SK-N-SH treated with all-trans-retinoic acid at 6 μM for 48 hours (cell line): ENCODE measurements around the gene FABP3.

Source experiments
- CSRNP3 ChIP-seq: fragments of 250-450 bp; sonication (Bioruptor Pico); IDR thresholded peaks from 2 replicates; pipeline ENCODE4 v1.5.1; 2021; ENCODE audit warnings: mild to moderate bottlenecking, moderate library complexity
- RARB ChIP-seq: fragments of 250-450 bp; sonication (Bioruptor Pico); IDR thresholded peaks from 2 replicates; pipeline ENCODE4 v1.8.0; 2021; ENCODE audit warnings: mild to moderate bottlenecking, moderate library complexity
- SNAI2 ChIP-seq: fragments of 250-450 bp; sonication (Bioruptor Pico); IDR thresholded peaks from 2 replicates; pipeline ENCODE4 v1.5.0; 2020; ENCODE audit warnings: mild to moderate bottlenecking, moderate library complexity
- ZNF565 ChIP-seq: fragments of 450-650 bp; formaldehyde crosslinking; conservative IDR thresholded peaks from 2 replicates; pipeline ENCODE4 v1.5.0; 2020; ENCODE audit warnings: low read depth, mild to moderate bottlenecking, moderate library complexity
- ZNF70 ChIP-seq: fragments of 450-650 bp; formaldehyde crosslinking; IDR thresholded peaks from 2 replicates; pipeline ENCODE4 v1.5.0; 2020; ENCODE audit warnings: mild to moderate bottlenecking, moderate library complexity
- TF ChIP-seq, protein P1 (sequence below): fragments of 250-450 bp; sonication (Bioruptor Pico); IDR thresholded peaks from 2 replicates; pipeline ENCODE4 v1.5.1; 2020; ENCODE audit warnings: low read depth, mild to moderate bottlenecking, moderate library complexity
- TF ChIP-seq, protein P2 (sequence below): fragments of 250-450 bp; sonication (Bioruptor Pico); IDR thresholded peaks from 2 replicates; pipeline ENCODE4 v1.8.0; 2020; ENCODE audit warnings: mild to moderate bottlenecking, moderate library complexity, borderline replicate concordance

DNA sequence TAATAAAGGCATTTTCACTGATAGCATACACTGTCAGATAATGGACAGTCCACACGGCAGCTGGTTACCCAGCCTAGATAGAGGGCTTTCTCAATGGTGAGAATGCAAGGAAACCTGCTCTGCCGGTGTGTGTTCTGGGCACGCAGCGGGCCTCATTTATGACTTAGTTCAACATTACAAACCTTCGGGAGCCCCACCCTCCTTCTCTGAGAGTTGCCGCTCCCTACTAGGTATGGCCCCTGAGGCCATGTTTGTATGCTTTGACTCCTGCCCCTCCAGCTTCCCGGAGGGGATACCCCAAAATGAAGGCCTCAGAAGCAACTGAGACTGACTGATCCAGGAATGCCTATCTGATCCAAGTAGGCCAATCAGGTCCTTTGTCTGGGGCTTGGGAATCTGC, 17.2 kb upstream of the FABP3 start:
- TF ChIP-seq ZNF565 (CRISPR knock-in tag) (no peak), RARB (CRISPR knock-in tag) (no peak), CSRNP3 (CRISPR knock-in tag) (no peak), ZNF70 (CRISPR knock-in tag) (no peak), SNAI2 (CRISPR knock-in tag) (no peak)
- TF ChIP-seq, protein P1, sequence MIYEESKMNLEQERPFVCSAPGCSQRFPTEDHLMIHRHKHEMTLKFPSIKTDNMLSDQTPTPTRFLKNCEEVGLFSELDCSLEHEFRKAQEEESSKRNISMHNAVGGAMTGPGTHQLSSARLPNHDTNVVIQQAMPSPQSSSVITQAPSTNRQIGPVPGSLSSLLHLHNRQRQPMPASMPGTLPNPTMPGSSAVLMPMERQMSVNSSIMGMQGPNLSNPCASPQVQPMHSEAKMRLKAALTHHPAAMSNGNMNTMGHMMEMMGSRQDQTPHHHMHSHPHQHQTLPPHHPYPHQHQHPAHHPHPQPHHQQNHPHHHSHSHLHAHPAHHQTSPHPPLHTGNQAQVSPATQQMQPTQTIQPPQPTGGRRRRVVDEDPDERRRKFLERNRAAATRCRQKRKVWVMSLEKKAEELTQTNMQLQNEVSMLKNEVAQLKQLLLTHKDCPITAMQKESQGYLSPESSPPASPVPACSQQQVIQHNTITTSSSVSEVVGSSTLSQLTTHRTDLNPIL (CRISPR knock-in tag) = no peak
- TF ChIP-seq, protein P2, sequence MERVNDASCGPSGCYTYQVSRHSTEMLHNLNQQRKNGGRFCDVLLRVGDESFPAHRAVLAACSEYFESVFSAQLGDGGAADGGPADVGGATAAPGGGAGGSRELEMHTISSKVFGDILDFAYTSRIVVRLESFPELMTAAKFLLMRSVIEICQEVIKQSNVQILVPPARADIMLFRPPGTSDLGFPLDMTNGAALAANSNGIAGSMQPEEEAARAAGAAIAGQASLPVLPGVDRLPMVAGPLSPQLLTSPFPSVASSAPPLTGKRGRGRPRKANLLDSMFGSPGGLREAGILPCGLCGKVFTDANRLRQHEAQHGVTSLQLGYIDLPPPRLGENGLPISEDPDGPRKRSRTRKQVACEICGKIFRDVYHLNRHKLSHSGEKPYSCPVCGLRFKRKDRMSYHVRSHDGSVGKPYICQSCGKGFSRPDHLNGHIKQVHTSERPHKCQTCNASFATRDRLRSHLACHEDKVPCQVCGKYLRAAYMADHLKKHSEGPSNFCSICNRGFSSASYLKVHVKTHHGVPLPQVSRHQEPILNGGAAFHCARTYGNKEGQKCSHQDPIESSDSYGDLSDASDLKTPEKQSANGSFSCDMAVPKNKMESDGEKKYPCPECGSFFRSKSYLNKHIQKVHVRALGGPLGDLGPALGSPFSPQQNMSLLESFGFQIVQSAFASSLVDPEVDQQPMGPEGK (CRISPR knock-in tag) = no peak
